HAP-1 (cell line): ENCODE data around the gene RYR3.
"Not testable (repeated sequence)": the region's sequence is repeated elsewhere in the genome, so short reads cannot be mapped to it uniquely, and the experiment has no call there.

ENCODE experiments used
- DNase-seq, 2 experiments: peaks; one replicate each; pipeline ENCODE4 v3.0.0-alpha.2; 2016 to 2020; ENCODE audit warnings: low spot score in 2 of 2
- H3K27me3 ChIP-seq: fragments of 250-450 bp; sonication (Bioruptor Pico); 2 replicates; pipeline ENCODE4 v1.5.1; 2020; ENCODE audit warnings: low read depth, mild to moderate bottlenecking, moderate library complexity
- H3K36me3 ChIP-seq: fragments of 250-450 bp; sonication (Bioruptor Pico); replicated peaks from 2 replicates; pipeline ENCODE4 v1.5.1; 2020; ENCODE audit warnings: mild to moderate bottlenecking
- H3K4me1 ChIP-seq: fragments of 250-450 bp; sonication (Bioruptor Pico); 2 replicates; pipeline ENCODE4 v1.5.1; 2020; ENCODE audit warnings: mild to moderate bottlenecking
- H3K4me3 ChIP-seq: fragments of 250-450 bp; sonication (Bioruptor Pico); 2 replicates; pipeline ENCODE4 v1.5.1; 2020; ENCODE audit warnings: mild to moderate bottlenecking, moderate library complexity
- H3K9me3 ChIP-seq: fragments of 250-450 bp; sonication (Bioruptor Pico); 2 replicates; pipeline ENCODE4 v1.5.1; 2020; ENCODE audit warnings: mild to moderate bottlenecking, moderate library complexity
- in situ Hi-C: fragments of 300-500 bp; cut with MboI; formaldehyde crosslinking; loops from 3 replicates; pipeline ENCODE4 v1.14.3; 2020; ENCODE audit warnings: low sequenced_read_pairs, inconsistent platforms, mixed read lengths

RYR3 gene

GRCh38 chr15:33813891-33814290, 503.1 kb downstream of the RYR3 start:
- no peaks in the 10 kb centered on the region for H3K36me3 ChIP-seq
- no peak overlapping the region for H3K4me3 ChIP-seq
- in situ Hi-C loops, result no loop called here
- H3K9me3 ChIP-seq, result no peaks in the 10 kb centered on the region
- H3K27me3 ChIP-seq, result 0 out of 2 replicates have a peak, but pooled peaks cover 4% of the 10 kb centered on the region
- DNase-seq, result no peak
- no peaks in the 10 kb centered on the region for H3K4me1 ChIP-seq

- H3K9me3 ChIP-seq, H3K36me3 ChIP-seq, H3K4me3 ChIP-seq, H3K4me1 ChIP-seq, DNase-seq, H3K27me3 ChIP-seq, in situ Hi-C loops: not testable (repeated sequence)
Measured at GRCh38 chr15:33819499-33819898, 508.7 kb downstream of the RYR3 start.

- no peaks in the 10 kb centered on the region for H3K27me3 ChIP-seq
- DNase-seq, result no peak
- H3K4me1 ChIP-seq, result no peaks in the 10 kb centered on the region
- H3K9me3 ChIP-seq, result no peaks in the 10 kb centered on the region
- no peak overlapping the region for H3K4me3 ChIP-seq
- in situ Hi-C loops, result no loop called here
- no peaks in the 10 kb centered on the region for H3K36me3 ChIP-seq
Measured at GRCh38 chr15:33822479-33822878, 511.7 kb downstream of the RYR3 start.

GRCh38 chr15:33823119-33823518, 512.4 kb downstream of the RYR3 start:
- H3K36me3 ChIP-seq, result no peaks in the 10 kb centered on the region
- H3K27me3 ChIP-seq, result no peaks in the 10 kb centered on the region
- no peaks in the 10 kb centered on the region for H3K4me1 ChIP-seq
- no peak for DNase-seq
- H3K9me3 ChIP-seq, result no peaks in the 10 kb centered on the region
- in situ Hi-C loops, result no loop called here
- no peak overlapping the region for H3K4me3 ChIP-seq

GRCh38 chr15:33825453-33825852, 514.7 kb downstream of the RYR3 start:
- in situ Hi-C loops, result no loop called here
- Histone ChIP-seq H3K9me3 (no peaks in the 10 kb centered on the region), H3K4me3 (no peak overlapping the region), H3K4me1 (no peaks in the 10 kb centered on the region), H3K36me3 (no peaks in the 10 kb centered on the region), H3K27me3 (no peaks in the 10 kb centered on the region)
- DNase-seq, result no peak

- Histone ChIP-seq H3K4me3 (no peak overlapping the region), H3K36me3 (no peaks in the 10 kb centered on the region), H3K9me3 (no peaks in the 10 kb centered on the region), H3K4me1 (no peaks in the 10 kb centered on the region), H3K27me3 (no peaks in the 10 kb centered on the region)
- no peak for DNase-seq
- in situ Hi-C loops, result no loop called here
Measured at GRCh38 chr15:33826201-33826600, 515.4 kb downstream of the RYR3 start.

- in situ Hi-C loops, result no loop called here
- Histone ChIP-seq H3K4me1 (no peaks in the 10 kb centered on the region), H3K9me3 (no peaks in the 10 kb centered on the region), H3K36me3 (no peaks in the 10 kb centered on the region), H3K27me3 (no peaks in the 10 kb centered on the region), H3K4me3 (no peak overlapping the region)
- DNase-seq, result no peak
Measured at GRCh38 chr15:33830351-33830750, 519.6 kb downstream of the RYR3 start.

- no peak for DNase-seq
- H3K9me3 ChIP-seq, result no peaks in the 10 kb centered on the region
- no peaks in the 10 kb centered on the region for H3K36me3 ChIP-seq
- in situ Hi-C loops, result no loop called here
- H3K27me3 ChIP-seq, result no peaks in the 10 kb centered on the region
- H3K4me3 ChIP-seq, result no peak overlapping the region
- no peaks in the 10 kb centered on the region for H3K4me1 ChIP-seq
Measured at GRCh38 chr15:33831646-33832045, 520.9 kb downstream of the RYR3 start.

GRCh38 chr15:33834892-33835743, 524.4 kb downstream of the RYR3 start:
- H3K27me3 ChIP-seq, result no peaks in the 10 kb centered on the region
- in situ Hi-C loops, result no loop called here
- H3K36me3 ChIP-seq, result no peaks in the 10 kb centered on the region
- DNase-seq, result no peak
- no peak overlapping the region for H3K4me3 ChIP-seq
- no peaks in the 10 kb centered on the region for H3K4me1 ChIP-seq
- H3K9me3 ChIP-seq, result no peaks in the 10 kb centered on the region

- H3K9me3 ChIP-seq, result no peaks in the 10 kb centered on the region
- H3K36me3 ChIP-seq, result no peaks in the 10 kb centered on the region
- no peaks in the 10 kb centered on the region for H3K27me3 ChIP-seq
- H3K4me3 ChIP-seq, result no peak overlapping the region
- H3K4me1 ChIP-seq, result no peaks in the 10 kb centered on the region
- no peak for DNase-seq
- in situ Hi-C loops, result no loop called here
Measured at GRCh38 chr15:33837294-33837693, 526.5 kb downstream of the RYR3 start.

- H3K4me1 ChIP-seq, result no peaks in the 10 kb centered on the region
- no peaks in the 10 kb centered on the region for H3K27me3 ChIP-seq
- in situ Hi-C loops, result no loop called here
- H3K4me3 ChIP-seq, result no peak overlapping the region
- H3K9me3 ChIP-seq, result no peaks in the 10 kb centered on the region
- no peak for DNase-seq
- no peaks in the 10 kb centered on the region for H3K36me3 ChIP-seq
Measured at GRCh38 chr15:33839540-33839939, 528.8 kb downstream of the RYR3 start.

GRCh38 chr15:33840615-33841014, 529.8 kb downstream of the RYR3 start:
- DNase-seq, result no peak
- H3K4me3 ChIP-seq, result no peak overlapping the region
- in situ Hi-C loops, result no loop called here

GRCh38 chr15:33844186-33844585, 533.4 kb downstream of the RYR3 start:
- no peak for DNase-seq
- Histone ChIP-seq H3K9me3 (no peaks in the 10 kb centered on the region), H3K27me3 (no peaks in the 10 kb centered on the region), H3K4me1 (peaks cover 5% of the 10 kb centered on the region), H3K36me3 (no peaks in the 10 kb centered on the region), H3K4me3 (no peak overlapping the region)
- in situ Hi-C loops, result no loop called here

More at GRCh38 chr15:33840615-33841014, 529.8 kb downstream of the RYR3 start:
- no peaks in the 10 kb centered on the region for H3K27me3 ChIP-seq
- H3K9me3 ChIP-seq, result no peaks in the 10 kb centered on the region
- no peaks in the 10 kb centered on the region for H3K4me1 ChIP-seq
- no peaks in the 10 kb centered on the region for H3K36me3 ChIP-seq

GRCh38 chr15:33844597-33844996, 533.8 kb downstream of the RYR3 start:
- peaks cover 5% of the 10 kb centered on the region for H3K4me1 ChIP-seq
- H3K4me3 ChIP-seq, result no peak overlapping the region
- no peaks in the 10 kb centered on the region for H3K36me3 ChIP-seq
- in situ Hi-C loops, result no loop called here
- no peaks in the 10 kb centered on the region for H3K27me3 ChIP-seq
- H3K9me3 ChIP-seq, result no peaks in the 10 kb centered on the region
- no peak for DNase-seq

GRCh38 chr15:33846142-33846541, 535.4 kb downstream of the RYR3 start:
- peaks cover 5% of the 10 kb centered on the region for H3K4me1 ChIP-seq
- peak; percentile 20 to 68 for DNase-seq
- H3K4me3 ChIP-seq, result no peak overlapping the region
- in situ Hi-C loops, result no loop called here
- H3K27me3 ChIP-seq, result no peaks in the 10 kb centered on the region
- no peaks in the 10 kb centered on the region for H3K9me3 ChIP-seq
- H3K36me3 ChIP-seq, result no peaks in the 10 kb centered on the region
